GM21717 (cell line): ENCODE data around the gene GSC2.
"Not testable (repeated sequence)": the region's sequence is repeated elsewhere in the genome, so short reads cannot be mapped to it uniquely, and the experiment has no call there.

ENCODE experiments used
- ATAC-seq: cut with Tn5 transposase; IDR thresholded peaks from one replicate; pipeline ENCODE4 v1.9.1; 2021; ENCODE audit warnings: mild to moderate bottlenecking, moderate library complexity; ENCODE audit not compliant: unreplicated experiment

The GSC2 gene

DNA sequence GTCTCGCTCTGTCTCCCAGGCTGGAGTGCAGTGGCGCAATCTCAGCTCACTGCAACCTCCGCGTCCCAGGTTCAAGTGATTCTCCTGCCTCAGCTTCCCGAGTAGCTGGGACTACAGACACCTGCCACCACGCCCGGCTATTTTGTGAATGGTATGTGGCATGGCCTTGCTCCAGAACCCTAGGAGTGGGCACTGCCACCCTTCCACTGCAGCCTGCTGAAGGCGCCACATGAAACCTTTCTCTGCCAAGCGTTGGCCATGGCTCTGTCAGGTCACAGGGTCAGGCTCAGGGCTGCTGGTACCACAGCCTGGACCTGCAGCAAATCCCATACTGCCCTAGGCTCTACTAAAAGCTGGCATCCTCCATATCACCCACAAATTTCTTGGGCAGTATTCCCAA, 6.0 kb upstream of the GSC2 start:
- ATAC-seq, result not testable (repeated sequence)

DNA sequence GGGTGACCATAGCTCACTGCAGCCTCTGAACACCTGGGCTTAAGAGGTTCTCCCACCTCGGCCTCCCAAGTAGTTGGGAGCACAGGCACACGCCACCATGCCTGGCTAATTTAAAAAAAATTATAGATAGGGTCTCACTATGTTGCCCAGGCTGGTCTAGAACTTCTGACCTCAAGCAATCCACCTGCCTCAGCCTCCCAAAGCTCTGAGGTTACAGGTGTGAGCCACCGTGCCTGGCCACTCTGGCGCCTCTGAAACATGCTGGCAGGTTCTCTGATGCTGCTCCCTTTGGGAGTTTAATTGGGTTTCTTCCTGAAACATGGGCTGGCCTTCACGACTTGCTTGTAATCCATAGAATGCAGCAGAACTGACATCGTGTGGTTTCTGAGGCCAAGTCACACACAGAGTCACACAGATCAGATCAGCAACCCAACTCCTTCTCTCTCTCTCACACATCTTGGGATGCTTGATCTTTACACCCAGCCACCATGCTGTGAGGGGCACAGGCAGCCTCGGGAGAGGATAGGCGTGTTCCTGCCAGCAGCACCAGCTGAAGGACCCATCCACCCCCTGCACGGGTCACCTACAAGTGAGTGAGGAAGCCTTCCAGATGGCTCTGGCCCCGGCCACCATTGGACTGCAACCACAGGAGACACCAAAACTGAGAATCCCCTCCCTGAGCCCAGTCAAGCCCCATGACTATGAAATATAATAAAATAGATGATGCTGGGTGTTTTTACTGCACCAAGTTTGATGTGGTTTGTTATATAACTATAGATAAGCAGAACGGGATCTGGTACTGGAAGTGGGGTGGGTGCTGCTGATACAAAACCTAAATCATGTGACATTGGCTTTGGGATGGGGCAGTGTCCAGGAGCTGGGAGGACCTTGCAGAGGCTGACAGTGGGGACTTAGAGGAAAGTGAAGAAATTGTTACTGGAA, 3.1 kb upstream of the GSC2 start:
- no peak for ATAC-seq

DNA sequence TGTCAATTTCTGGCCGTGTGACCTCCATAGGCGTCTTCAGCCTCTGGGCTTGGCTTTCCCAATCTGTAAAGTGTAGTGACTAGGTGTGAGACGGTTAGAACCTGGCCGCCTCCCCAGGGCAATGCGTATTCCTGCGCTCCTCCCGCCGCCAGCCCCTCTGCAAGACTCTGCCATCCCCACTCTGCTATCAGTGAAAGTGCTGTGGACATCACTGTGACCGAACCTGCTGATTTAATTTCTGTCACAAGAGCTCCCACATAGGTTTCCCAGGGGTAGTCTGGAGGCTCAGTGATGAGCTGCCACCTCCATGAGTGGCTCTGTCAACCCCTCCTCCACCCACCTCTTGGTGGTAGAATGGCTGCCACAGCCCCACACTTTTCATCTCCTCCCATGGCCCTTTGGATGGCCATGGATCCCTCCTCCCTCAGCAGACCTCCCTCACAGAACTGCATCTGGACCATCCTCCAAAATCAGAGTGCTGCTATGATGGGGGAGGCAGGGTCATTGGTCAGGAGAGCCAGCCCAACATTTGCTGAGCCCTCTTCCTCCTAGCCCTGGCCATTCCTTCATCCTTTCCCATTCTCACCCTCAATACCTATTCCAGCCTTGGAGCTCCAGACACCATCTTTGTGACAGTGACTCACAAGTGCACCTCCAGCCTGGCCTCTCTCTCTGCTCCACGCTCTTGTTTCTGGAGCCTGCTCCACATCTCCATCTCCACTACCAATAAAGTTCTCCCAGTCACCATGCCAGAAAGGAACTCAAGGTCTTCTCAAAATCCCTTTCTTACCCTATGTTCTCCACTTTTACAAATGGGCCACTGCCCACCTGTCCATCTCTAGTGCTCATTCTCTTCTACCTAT, 1.5 kb upstream of the GSC2 start:
- ATAC-seq, result no peak

DNA sequence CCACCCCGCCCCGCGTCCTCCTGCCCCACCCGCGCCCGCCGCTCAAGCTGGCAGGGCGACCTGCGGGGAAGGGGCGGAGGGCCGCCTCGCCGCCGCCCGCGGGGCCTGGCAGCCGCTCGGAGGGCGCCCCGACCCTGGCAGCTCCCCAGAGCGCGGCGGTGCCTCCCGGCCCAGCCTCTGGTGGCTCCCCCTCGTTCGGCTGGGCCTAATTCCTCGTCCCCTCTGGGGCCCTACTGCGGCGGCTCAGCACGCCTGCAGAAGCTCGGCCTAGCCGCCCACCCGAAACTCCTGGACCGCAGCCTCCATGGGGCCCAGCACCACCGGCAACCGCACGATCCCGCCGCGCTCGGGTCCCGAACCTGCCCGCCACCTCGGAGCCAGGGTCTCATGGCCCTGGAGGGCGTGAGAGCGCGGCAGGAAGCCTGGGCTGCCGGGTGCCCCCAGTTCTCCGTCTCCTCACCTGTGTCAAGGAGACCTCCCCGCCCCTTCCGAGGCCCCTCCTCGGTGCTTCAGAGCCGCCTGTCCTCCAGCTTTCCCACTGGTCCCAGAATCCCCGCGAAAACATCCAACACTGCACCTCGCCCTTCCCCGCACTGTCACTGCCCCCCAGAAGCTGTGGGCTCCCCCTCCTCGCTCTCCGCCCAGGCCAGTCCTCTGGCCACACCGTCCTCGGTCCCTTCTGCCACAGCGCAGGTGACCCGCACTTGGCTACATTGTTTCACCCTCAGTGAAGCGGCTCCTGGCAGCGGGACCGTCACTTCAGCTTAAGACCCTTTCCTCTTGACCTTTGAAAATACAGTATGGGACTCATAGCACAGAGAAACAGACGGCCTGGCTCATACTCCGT, 613 bp upstream of the GSC2 start:
- no peak for ATAC-seq

DNA sequence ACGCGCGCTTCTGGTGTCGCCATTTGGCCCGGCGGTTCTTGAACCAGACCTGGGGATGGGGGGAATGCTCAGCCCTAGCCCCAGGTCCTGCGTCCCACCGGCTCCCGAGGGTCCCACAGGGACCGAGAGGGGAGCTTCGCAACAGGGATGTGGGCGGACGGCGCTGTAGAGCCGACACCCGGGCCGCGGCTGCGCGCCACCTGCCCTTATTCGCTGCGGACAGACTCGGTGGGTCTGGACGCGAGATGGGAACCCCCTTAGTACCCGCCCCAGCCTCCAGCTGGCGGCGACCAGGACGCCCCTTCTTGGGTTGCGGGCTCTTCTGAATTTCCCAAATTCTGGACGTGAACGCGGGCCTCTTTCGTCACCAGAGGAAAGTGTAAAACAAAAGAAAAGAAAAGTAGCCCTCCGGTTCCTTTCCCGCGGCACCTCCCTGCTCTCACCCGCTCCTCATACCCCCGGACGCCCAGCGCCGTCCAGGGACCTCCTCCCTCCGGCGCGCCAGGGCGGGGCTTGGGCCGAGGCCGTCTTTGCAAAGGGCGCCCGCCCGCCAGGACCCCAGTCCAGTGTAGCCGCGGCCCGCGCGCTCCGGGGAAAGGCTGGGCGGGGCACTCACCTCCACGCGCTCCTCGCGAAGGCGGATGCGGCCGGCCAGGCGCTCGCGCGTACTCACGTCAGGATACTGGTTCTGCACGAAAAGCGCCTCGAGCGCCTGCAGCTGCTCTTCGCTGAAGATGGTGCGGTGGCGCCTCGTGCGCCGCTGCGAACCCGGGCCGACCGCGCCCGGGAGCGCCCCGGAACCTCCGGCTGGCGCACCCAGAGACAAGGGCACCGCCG, 827 bp downstream of the GSC2 start:
- ATAC-seq, result no peak

DNA sequence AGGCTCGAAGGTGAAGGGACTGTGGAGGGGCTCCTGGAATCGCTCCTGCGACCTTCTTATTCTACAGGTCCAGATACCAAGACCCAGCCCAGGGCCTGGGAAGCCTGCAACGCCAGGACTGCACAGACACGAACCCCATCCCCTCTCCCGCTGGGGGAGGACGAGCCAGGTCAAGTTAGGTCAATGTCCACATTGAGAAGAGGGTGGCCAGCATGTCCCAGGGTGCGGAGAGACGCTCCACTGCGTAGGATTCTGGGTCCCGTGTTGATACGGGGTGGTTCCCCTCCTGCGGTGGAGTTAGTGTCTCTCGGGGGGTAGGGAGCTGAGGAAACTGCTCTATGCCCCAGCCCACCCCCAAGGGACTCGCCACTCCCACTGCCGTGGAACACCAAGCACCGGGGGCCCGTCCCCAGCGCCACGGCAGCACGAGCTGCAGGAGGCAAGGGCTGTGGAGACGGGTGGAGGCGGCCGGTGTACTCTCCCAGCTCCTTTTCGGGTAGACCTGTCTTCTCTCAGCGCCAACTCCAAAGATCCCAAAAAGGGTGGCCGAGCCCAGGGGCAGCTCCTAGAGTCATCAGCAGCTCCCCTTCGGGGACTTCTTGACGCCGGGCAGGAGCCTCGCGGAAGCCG, 1.6 kb downstream of the GSC2 start:
- no peak for ATAC-seq

DNA sequence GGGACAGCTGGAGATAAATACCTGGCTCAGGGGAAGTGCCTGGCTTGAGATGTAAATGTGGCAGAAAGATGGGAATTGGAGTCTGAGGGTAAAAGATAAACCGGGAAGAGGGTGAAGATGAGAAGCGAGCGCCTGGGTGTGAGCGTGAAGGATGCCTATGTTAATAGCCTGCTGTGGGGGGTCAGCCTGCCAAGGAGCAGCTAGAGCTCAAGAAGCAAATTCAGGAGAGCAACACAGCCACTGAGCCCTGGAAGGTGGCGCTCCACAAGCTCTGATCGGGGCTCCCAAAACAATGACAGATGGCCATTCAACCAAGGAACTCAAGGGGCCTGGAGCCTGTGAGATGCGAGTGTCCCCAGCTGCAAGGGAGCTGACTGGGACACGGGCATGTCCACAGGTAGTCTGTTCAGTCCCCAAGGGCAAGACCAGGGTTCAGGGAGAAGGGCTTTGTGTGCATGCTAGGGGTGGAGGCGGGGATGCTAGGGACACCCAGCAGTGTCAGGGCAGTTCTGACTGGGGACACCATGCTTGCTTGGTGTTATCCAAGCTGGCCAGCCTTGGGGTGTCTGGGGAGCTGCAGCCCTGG, 2.8 kb downstream of the GSC2 start:
- no peak for ATAC-seq

DNA sequence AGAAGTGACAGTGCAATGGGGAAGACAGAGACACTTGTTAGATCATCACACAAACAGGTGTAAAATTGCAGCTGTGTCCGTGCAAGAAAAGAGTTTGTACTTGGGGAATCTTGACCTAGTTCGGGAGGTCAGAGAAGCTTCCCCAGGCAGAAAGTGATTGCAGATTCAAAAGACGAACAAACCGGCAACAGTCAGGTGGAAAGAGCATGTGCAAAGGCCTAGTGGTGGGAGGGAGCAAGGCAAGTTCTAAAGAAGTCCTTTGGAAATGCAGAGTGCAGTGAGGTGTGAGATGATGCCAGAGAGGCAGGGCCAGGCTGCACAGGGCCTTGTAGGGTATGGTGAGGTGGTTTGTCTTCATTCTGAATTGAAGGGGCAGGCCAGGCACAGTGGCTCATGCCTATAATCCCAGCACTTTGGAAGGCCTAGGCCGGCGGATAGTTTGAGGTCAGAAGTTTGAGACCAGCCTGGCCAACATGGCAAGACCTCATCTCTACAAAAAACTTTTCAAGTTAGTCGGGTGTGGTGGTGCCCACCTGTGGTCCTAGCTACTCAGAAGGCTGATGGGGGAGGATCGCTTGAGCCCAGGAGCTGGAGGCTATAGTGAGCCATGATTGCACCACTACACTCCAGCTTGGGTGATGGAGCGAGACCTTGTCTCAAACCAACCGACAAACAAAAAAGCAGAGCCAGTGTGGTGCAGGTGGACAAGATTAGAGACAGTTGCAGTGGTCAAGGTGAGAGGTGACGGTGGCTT, 3.7 kb downstream of the GSC2 start:
- no peak for ATAC-seq

DNA sequence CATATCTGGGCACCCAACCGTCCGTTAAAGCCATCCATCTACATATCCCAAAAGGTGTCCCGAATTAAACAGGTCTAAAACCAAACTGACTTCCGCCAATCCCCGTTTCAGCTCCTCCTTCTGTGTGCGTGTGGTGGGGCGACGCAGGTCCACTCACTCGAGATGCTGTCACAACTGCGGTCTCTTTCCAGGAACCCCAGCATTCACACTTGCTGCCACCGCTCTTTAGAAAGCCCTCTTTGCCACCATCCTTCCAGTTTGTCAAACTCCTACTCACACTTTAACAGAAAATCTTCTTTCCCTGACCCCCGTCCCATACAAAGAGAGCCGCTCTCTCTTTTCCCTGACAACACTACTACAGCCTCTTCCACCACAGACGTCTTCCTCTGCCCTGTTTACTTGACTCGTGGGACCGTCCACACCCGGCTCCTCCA, 6.1 kb downstream of the GSC2 start:
- peak; percentile 17 for ATAC-seq

DNA sequence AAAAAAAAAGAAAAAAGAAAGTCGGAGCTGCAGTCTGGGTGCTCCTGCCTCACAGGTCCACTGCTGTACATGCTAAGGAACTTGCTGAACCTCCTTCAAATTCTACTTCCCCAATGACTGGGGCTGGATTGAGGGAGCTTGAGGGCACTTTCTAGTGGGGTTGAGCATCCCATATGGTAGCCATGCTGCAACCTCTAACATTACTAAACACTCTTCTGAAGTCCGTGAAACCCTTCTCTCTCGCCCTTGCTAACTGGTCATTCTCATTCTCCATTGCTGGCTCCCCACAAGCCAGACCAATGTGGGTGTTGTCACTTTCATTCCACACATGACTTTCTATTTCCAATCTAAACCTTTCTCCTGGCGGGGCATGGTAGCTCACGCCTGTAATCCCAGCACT, 6.9 kb downstream of the GSC2 start:
- no peak for ATAC-seq

DNA sequence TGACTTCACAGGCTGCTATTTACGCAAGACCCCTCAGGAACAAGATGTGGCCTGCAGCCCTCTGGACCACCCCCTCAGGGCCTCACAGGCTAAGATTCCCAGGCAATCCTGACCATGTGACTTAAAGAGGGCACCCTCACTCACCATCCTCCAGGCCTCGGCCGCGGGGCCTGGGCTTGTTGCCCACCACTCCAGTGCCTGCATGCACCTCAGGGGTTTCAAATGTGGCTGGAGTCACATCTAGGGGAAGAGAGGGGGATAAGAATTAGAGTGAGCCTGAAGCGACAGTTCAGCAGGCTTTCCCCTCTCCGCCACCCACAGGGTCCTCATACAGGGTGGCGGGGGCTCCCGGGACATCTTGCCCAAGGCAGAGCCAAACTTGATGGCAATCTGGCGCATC, 7.7 kb downstream of the GSC2 start:
- ATAC-seq, result no peak

DNA sequence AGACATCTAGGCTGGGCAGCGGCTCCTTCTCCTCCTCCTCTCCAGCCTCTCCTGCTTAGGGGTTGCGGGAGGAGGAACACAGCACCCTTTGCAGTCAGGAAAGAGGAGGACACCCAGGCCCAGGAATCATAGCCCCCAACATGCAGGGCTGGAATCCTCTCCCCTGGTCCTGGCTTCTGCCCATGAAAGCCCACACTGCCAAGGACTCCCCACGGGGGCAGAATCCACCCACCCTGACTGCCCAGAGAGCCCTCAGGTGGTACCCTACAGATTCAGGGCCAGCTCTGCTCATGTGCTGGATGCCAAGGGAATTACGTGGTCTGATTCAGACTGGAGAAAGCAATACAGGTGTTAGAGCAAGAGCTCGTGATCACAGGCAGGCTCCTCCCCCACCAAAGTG, 10.1 kb downstream of the GSC2 start:
- ATAC-seq, result no peak

DNA sequence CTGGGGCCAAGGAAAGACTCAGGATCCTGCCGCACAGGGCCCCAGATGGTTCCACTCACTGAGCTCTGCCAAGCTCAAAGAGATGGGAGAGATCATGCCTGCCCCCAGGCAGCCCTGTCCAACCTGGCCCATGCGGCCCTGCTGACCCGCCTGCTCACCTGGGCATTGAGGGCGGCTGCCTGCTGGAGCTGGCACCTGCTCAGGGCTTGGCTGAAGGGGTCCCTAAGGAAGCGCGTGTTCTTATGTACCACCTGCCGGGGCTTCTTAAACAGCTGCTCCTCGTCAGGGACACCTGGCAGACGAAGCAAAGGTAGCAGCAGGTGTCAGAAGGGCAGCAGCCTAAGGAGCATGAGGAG, 11.1 kb downstream of the GSC2 start:
- ATAC-seq, result no peak

DNA sequence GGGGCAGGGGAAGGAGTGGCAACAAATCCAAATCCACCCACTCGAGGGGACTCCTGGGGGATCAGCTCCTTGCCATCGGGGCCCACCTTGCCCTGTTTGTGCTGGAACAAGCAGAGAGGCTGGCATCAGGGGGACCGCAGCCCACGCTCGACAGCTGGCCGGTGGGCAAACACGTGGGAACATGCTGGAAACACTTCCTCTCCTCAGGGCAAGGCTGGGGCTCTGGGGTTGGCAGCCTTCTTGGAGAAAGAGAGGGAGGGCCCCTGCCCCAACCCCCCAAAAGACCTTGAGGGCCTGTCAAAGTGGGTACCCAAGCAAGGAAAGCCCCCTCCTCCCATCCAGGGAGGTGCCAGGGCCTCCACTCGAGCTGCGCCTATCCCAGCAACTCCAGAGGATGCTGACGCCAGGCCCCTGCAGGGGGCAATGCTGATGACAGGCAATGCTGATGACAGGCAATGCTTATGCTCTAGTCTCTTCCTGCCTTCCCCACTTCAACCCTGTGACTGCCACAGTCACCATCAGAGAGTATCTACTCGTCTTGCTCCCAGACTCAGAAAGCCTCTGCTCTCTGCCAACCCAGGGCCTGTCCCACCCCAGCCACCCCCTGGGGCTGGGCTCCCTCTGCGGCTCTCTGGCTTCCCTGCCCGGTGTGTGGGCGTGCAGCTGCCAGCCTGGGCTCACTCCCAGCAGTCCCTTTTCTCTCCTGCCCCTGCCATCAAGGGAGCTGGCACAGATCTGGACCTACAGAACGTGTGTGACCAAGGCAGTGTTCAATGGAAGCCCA, 11.7 kb downstream of the GSC2 start:
- no peak for ATAC-seq

DNA sequence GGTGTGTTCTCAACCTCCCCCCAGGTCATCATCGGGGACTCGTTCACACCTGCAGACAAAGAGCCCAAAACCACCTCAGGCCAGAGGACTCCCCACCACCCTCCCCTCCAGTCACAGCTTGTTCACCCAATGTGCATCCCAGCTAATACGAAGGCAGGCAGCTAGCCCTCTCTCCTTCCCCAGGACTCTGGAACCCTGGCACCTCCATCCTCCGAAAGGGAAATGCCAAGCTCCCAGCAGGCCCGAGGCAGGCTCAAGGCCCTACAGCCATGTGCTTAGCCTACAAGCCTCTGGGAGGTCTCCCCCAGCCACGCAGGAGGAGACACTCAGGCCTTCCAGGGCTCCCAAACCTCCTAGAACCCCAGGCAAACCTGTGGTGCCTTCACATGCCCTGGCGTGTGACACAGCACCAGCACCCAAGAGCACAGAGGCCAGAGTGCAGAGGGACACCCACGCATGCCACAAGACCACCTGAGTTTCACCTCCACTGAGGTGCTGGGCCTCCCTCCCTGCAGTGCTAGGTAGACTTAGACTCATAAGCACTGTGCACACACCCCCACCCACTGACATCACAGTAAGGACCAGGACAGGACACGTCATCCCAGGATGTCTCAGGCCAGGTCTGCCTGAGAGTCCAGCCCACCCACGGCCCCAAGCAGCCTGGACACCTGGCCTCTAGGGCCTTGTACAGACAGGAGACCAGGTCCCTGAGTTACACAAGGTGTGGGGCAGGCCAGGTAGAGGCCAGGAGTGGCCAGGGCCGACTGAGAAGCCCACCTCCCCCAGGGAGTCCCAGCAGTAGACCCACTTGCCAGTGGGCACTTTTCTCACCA, 12.5 kb downstream of the GSC2 start:
- no peak for ATAC-seq

DNA sequence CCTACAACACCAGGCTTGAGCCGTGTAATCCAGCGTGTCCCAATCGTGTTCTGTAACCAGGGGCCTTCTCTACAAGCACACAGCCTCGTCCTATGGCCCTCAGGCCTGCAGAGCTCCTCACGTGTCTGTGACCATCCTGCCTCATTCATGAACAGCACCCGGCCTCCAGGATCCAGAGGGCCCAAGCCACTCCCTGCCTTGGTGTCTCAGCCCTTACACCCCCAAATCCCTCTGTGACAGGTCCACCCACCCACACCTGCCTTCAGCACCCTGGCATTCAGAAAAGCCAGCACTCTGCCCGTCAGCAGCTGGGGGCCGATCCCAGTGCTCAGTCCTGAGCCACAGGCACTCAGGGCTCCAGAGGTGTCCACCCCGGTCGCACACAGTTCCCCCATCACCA, 13.2 kb downstream of the GSC2 start:
- no peak for ATAC-seq

DNA sequence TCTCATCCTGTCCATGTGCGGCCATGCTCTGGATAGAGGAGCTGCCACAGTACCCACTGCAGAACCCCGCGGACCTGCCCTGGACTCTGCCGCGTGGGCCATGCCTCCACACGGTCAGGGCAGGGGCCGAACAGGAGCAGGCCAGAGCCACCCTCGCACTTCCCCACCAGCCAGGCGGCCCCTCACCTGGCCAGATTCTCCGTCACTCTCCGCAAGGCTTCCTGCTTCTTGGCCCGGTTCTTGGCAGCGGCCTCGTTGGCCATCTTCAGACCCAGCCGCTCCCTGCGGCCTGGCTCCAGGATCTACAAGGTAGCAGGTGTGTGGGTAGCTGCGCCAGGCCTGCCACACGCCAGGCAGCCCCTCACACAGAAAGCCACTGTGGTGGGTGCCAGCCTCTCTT, 15.2 kb downstream of the GSC2 start:
- no peak for ATAC-seq
